ENCODE results near the gene FAM25A. TPM values are rescaled to one million over a fixed set of nuclear protein-coding genes. Genes with fewer than 3 reads are reported as not detected.
"Not testable (repeated sequence)": the region's sequence is repeated elsewhere in the genome, so short reads cannot be mapped to it uniquely, and the experiment has no call there.

FAM25A gene
- total RNA-seq, 1 donor from 2014 or later: not detected

DNA sequence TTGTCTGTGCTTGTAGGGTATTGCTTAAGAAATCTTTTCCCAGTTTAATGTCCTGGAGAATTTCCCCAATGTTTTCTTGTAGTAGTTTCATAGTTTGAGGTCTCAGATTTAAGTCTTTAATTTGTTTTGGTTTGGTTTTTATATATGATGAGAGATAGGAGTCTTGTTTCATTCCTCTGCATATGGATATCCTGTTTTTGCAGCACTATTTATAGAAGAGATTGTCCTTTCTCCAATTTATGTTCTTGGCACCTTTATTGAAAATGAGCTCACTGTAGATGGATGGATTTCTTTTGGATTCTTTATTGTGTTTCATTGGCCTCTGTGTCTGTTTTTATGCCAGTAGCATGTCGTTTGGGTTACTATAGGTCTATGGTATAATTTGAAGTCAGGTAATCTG lies 31.6 kb upstream of the FAM25A start:
- Histone ChIP-seq H3K27ac (replicated peaks) (no peak overlapping the region), H3K4me1 (no peaks in the 10 kb centered on the region), H3K36me3 (peaks cover 13% of the 10 kb centered on the region), H3K27me3 (ENCODE audit: low read depth) (no peaks in the 10 kb centered on the region), H3K9me3 (replicated peaks) (no peaks in the 10 kb centered on the region), H3K4me3 (no peak overlapping the region)
- DNase-seq: no peak
- intact Hi-C loops (cut with micrococcal nuclease): no loop called here
- TF ChIP-seq, protein P1, sequence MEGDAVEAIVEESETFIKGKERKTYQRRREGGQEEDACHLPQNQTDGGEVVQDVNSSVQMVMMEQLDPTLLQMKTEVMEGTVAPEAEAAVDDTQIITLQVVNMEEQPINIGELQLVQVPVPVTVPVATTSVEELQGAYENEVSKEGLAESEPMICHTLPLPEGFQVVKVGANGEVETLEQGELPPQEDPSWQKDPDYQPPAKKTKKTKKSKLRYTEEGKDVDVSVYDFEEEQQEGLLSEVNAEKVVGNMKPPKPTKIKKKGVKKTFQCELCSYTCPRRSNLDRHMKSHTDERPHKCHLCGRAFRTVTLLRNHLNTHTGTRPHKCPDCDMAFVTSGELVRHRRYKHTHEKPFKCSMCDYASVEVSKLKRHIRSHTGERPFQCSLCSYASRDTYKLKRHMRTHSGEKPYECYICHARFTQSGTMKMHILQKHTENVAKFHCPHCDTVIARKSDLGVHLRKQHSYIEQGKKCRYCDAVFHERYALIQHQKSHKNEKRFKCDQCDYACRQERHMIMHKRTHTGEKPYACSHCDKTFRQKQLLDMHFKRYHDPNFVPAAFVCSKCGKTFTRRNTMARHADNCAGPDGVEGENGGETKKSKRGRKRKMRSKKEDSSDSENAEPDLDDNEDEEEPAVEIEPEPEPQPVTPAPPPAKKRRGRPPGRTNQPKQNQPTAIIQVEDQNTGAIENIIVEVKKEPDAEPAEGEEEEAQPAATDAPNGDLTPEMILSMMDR (IDR thresholded peaks at IDR 0.05; ENCODE audit: borderline replicate concordance): no peak

DNA sequence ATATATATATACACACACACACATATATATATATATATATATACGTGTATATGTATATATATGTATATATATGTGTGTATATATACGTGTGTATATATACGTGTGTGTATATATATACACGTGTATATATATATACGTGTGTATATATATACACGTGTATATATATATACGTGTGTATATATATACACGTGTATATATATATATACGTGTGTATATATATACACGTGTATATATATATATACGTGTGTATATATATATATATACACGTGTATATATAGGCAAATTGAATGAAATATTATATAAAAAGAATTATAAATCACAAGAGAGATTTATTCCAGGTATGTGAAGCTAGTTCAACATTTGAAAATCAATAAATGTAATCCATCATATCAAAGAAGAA lies 28.7 kb upstream of the FAM25A start:
- H3K27me3 ChIP-seq (ENCODE audit: low read depth); intact Hi-C loops (cut with micrococcal nuclease); H3K27ac ChIP-seq (replicated peaks); H3K4me1 ChIP-seq; H3K4me3 ChIP-seq; H3K9me3 ChIP-seq (replicated peaks); DNase-seq: not testable (repeated sequence)
- peaks cover 26% of the 10 kb centered on the region for H3K36me3 ChIP-seq

DNA sequence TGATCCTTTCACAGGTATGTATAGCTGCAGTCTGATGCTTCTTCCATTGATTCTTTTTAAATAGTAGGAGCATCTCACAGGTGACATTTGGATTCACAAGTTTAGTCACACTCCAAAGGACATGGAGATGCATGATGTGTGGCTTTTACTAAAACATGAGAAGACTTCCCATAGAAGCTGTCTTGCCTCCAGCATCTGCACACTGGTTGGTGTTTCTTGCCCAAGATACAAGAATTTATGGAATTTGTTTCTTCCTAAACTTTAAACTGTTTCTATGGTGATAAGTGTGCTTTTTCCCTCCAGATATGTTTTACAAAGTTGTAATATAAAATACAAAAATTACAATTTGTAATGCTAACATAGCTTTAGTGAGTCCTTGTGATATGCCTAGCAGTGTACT lies 27.6 kb upstream of the FAM25A start:
- Histone ChIP-seq H3K4me1 (no peaks in the 10 kb centered on the region), H3K9me3 (replicated peaks) (no peaks in the 10 kb centered on the region), H3K27me3 (ENCODE audit: low read depth) (no peaks in the 10 kb centered on the region), H3K4me3 (no peak overlapping the region), H3K27ac (replicated peaks) (no peak overlapping the region), H3K36me3 (peaks cover 26% of the 10 kb centered on the region)
- TF ChIP-seq, protein P1 (IDR thresholded peaks at IDR 0.05; ENCODE audit: borderline replicate concordance): no peak
- no peak for DNase-seq
- intact Hi-C loops (cut with micrococcal nuclease): no loop called here

DNA sequence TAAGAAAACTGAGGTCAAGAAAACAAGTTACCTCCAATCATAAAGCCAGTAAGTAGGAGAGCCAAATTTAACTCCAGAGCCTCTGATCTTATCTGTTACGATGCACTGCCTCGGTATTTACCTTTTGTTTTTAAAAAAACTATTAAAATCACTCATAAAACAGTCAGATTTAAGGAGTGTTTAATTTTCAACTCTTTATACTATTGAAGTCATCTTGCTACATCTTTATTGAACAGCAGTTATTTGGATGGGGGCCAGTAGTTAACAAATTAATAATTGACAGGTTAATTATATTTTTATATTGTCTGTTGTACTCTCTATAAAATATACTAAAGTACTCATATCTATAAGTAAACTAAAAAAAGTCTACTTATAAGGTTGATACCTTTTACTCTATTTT lies 27.2 kb upstream of the FAM25A start:
- TF ChIP-seq, protein P1 (IDR thresholded peaks at IDR 0.05; ENCODE audit: borderline replicate concordance): no peak
- intact Hi-C loops (cut with micrococcal nuclease): no loop called here
- H3K36me3 ChIP-seq: peaks cover 26% of the 10 kb centered on the region

DNA sequence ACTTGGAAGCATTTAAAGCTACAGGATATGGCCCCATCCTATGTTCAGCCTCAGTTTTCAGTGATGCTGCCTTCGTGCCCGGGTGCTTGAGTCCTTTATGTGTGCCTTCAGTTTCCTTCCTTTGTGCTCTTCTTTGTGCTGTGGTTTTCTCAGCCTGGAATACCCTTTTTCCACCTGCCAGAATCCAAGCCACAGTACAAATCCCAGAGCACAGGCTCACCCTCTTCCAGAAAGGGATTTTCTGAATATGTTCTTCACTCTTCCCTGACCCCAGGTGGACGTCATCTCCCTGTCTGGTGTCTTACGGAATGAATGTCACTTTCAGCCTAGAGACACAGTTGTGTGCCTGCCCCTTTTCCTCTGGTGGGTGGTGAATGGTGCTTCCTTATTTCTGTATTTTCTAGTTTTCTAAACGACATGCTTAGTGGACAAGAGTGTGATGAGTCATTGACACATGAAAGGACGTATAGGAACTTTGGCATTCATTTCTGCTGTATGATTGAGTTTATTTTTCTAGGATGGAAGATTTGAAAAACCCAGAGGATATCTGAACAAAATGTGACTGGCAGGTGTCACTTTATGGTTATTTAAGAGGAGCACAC lies 20.2 kb upstream of the FAM25A start:
- intact Hi-C loops (cut with micrococcal nuclease); H3K27ac ChIP-seq (replicated peaks); H3K36me3 ChIP-seq; H3K27me3 ChIP-seq (ENCODE audit: low read depth); H3K9me3 ChIP-seq (replicated peaks); DNase-seq; H3K4me3 ChIP-seq; H3K4me1 ChIP-seq: not testable (repeated sequence)

More for the DNA sequence above, 27.2 kb upstream of the FAM25A start:
- no peaks in the 10 kb centered on the region for H3K9me3 ChIP-seq (replicated peaks)
- no peak overlapping the region for H3K4me3 ChIP-seq
- no peaks in the 10 kb centered on the region for H3K4me1 ChIP-seq
- H3K27ac ChIP-seq (replicated peaks): no peak overlapping the region
- DNase-seq: no peak
- H3K27me3 ChIP-seq (ENCODE audit: low read depth): no peaks in the 10 kb centered on the region

DNA sequence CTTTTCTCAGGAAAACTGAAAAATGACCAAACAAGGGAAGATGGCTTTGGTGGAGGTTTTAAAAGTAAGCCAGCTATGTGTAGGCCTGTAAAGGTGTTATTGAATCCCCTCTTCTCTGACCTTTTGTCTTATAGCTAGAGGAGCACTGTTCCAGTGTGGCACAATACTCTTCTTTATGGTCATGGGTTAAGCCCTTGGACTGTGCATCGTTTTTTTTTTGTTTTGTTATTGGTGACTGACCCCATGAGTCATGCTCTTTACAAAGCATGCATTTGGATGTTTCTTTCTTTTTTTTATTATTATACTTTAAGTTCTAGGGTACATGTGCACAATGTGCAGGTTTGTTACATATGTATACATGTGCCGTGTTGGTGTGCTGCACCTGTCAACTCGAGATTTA lies 19.6 kb upstream of the FAM25A start:
- Histone ChIP-seq H3K4me1 (no peaks in the 10 kb centered on the region), H3K36me3 (peaks cover 2% of the 10 kb centered on the region), H3K27ac (replicated peaks) (no peak overlapping the region), H3K27me3 (ENCODE audit: low read depth) (no peaks in the 10 kb centered on the region), H3K4me3 (no peak overlapping the region), H3K9me3 (replicated peaks) (no peaks in the 10 kb centered on the region)
- intact Hi-C loops (cut with micrococcal nuclease): no loop called here
- DNase-seq: no peak
- TF ChIP-seq, protein P1 (IDR thresholded peaks at IDR 0.05; ENCODE audit: borderline replicate concordance): no peak

DNA sequence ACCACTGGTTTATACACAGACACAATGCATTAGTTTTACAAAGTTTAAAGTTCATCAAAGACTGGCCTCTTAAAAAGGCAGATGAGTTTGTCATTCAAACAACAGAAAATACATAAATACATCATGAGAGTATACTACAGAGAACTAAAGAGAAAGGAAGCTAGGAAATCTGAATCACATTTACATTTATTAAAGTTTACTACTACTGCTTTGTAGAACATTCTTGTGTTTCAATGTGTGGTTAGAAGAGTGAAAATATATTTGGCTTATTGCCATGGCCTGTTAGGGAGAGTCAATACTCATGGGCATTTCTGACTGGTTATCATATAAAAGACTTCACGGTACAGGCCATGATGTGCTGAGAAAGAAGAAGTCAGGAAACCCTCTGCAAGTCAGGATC lies 13.0 kb upstream of the FAM25A start:
- H3K4me1 ChIP-seq; H3K27me3 ChIP-seq (ENCODE audit: low read depth); H3K36me3 ChIP-seq; H3K4me3 ChIP-seq; DNase-seq; intact Hi-C loops (cut with micrococcal nuclease); H3K9me3 ChIP-seq (replicated peaks); H3K27ac ChIP-seq (replicated peaks): not testable (repeated sequence)

DNA sequence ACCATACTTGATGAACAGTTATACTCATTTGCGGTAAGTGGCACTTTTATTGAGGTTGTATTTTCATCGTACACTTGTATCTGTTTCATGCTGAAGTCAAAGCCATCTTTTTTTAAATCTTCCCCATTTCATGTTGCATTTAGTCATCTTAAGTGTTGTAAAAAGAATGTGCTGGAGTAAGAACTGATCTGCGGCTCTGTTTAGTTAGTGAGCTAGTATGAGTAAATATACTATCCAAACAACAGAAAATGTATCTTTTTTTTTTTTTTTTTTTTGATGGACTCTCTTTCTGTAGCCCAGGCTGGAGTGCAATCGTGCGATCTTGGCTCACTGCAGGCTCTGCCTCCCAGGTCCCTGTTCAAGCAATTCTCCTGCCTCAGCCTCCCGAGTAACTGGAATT lies 12.4 kb upstream of the FAM25A start:
- H3K4me1 ChIP-seq; intact Hi-C loops (cut with micrococcal nuclease); H3K4me3 ChIP-seq; DNase-seq; H3K9me3 ChIP-seq (replicated peaks); H3K27ac ChIP-seq (replicated peaks); H3K27me3 ChIP-seq (ENCODE audit: low read depth); H3K36me3 ChIP-seq: not testable (repeated sequence)

DNA sequence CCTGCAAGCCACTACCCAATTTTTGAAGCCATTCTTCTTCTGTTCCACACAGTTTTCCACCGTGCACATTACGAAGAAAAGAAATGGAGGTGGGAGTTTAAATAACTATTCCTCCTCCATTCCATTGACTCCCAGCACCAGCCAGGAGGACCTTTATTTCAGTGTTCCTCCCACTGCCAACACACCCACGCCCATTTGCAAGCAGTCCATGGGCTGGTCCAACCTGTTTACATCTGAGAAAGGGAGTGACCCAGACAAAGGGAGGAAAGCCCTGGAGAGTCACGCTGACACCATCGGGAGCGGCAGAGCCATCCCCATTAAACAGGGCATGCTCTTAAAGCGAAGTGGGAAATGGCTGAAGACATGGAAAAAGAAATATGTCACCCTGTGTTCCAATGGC lies 11.8 kb upstream of the FAM25A start:
- H3K27ac ChIP-seq (replicated peaks); H3K4me1 ChIP-seq; intact Hi-C loops (cut with micrococcal nuclease); DNase-seq; H3K9me3 ChIP-seq (replicated peaks); H3K36me3 ChIP-seq; H3K4me3 ChIP-seq; H3K27me3 ChIP-seq (ENCODE audit: low read depth): not testable (repeated sequence)

DNA sequence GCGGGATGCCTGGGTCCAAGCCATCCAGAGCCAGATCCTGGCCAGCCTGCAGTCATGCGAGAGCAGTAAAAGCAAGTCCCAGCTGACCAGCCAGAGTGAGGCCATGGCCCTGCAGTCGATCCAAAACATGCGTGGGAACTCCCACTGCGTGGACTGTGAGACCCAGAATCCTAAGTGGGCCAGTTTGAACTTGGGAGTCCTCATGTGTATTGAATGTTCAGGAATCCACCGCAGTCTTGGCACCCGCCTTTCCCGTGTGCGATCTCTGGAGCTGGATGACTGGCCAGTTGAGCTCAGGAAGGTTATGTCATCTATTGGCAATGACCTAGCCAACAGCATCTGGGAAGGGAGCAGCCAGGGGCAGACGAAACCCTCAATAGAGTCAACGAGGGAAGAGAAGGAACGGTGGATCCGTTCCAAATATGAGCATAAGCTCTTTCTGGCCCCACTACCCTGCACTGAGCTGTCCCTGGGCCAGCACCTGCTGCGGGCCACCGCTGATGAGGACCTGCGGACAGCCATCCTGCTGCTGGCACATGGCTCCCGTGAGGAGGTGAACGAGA lies 10.9 kb upstream of the FAM25A start:
- H3K27ac ChIP-seq (replicated peaks); H3K36me3 ChIP-seq; H3K9me3 ChIP-seq (replicated peaks); H3K4me3 ChIP-seq; DNase-seq; H3K4me1 ChIP-seq; intact Hi-C loops (cut with micrococcal nuclease); H3K27me3 ChIP-seq (ENCODE audit: low read depth): not testable (repeated sequence)

Measured in left ventricle myocardium inferior (tissue), 1 donor.